Dermis microvascular lymphatic vessel endothelial cell (primary cell): ENCODE measurements around the gene PTP4A1. TPM values are rescaled to one million over a fixed set of nuclear protein-coding genes. Genes with fewer than 3 reads are reported as not detected.
"Not testable (repeated sequence)": the region's sequence is repeated elsewhere in the genome, so short reads cannot be mapped to it uniquely, and the experiment has no call there.

Experiments
- DNase-seq, 2 donors: peaks; one replicate each; pipeline versions ENCODE4 v3.0.0 to v3.0.0-alpha.2; 2010; ENCODE audit warnings: low read depth in 2 of 2
- total RNA-seq: library from RNA; depleted of rRNA; stranded (reverse); fragments of >200 nt; gene quantifications from 2 replicates; pipeline ENCODE4 v1.2.1, GENCODE V29; 2014

Gene PTP4A1
- total RNA-seq, 1 donor from 2014 or later, result 23.1 TPM

DNA sequence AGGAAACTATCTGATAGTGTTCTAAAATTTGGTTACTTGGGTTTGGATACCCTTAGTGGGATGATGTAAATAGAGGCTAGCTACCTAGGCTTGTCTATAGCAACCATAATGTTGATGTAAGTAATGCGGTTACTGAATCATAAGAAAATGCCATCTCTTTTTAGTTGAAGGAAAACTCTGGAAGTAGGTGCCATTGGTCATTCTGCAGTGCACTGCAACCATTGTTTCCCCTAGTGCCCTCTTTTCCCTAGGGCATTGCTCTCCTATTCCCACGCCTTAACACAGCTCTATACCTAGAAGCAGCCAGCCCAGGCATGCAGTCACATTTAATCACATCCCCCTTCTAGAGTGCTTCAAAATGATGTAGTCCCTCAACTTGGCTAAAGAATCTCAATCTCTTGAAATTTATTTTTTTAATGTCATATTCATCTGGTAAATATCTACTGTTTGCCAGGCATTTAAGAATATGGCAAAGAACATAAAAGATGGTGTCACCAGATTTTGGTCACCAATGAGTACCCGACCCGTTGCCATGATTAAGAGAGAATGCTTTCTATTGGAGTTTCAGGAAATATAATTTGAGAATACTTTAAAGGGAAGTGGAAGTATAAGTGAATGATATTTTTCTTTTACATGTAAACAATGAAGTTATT, 10.4 kb downstream of the PTP4A1 start:
- DNase-seq, result no peak

DNA sequence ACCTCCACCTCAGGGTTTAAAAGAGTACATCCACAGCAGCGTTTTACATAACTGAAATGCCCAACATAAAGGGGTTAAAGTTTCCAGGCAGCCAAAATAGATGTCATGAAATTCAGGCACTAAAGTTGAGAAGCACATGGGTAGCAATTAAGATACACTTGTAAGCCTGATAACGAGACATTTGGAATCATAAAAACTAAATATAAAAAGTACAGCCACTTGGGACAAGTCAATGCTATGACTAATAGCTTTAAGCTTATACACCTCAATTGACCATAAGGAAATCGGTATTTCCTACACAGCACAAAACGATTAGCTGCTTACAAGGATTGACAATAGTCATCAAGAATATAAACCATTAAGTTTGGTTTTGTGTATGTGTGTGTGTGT, 11.8 kb downstream of the PTP4A1 start:
- no peak for DNase-seq

DNA sequence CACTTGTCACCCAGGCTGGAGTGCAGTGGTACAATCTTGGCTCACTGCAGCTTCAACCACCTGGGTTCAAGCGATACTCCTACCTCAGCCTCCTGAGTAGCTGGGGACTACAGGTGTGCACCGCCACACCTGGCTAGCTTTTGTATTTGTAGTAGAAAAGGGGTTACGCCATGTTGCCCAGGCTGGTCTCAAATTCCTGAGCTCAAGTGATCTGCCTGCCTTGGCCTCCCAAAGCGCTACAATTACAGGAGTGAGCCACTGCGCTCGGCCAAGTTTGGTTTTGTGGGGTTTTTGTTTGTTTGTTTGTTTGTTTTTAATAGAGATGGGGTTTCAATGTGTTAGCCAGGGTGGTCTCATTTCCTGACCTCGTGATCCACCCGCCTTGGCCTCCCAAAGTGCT, 12.3 kb downstream of the PTP4A1 start:
- DNase-seq, result no peak

DNA sequence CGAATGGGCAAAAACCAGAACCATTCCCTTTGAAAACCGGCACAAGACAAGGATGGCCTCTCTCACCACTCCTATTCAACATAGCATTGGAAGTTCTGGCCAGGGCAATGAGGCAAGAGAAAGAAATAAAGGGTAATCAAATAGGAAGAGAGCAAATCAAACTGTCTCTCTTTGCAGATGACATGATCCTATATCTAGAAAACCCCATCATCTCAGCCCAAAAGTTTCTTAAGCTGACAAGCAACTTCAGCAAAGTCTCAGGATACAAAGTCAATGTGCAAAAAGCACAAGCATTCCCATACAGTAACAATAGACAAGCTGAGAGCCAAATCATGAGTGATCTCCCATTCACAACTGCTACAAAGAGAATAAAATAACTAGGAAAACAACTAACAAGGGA, 13.4 kb downstream of the PTP4A1 start:
- not testable (repeated sequence) for DNase-seq

DNA sequence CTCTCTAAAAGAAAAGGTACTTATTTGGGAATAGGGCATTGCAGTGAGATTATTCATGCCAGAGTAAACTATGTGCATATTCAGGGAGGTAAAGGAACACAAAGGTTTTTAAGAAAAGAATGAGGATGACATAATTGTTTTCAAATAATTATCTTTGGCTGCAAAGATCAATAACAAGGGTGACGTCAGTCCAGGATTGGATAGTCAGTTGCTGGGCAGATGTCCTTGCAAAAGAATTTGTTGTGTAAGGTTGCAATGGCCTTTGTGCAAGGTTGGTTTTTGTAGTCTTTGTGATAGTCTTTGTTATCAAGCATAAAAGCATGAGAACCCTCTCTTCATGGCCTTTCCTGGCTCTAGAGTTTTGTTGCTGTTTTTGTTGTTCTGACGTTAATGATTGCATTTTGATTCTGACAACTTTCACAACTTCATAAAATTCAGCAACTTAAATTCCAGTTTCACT, 17.7 kb downstream of the PTP4A1 start:
- DNase-seq, result peak in 1 of 2 donors; percentile 7

DNA sequence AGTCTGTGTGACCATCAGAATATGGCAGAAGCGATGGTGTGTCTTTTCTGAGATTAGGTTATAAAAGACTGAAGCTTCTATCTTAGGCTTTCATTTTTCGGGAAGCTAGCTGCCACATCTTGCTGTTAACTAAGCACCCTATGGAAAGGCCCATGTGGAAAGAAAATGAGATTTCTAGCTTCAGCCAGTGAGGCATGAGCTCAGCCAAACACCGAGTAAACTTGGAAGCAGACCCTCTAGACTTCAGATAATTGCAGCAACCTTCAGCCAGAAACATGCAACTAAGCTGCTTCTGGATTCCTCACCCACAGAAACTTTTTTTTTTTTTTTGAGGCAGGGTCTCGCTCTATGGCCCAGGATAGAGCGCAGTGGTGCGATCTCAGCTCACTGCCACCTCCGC, 20.6 kb downstream of the PTP4A1 start:
- DNase-seq, result no peak

DNA sequence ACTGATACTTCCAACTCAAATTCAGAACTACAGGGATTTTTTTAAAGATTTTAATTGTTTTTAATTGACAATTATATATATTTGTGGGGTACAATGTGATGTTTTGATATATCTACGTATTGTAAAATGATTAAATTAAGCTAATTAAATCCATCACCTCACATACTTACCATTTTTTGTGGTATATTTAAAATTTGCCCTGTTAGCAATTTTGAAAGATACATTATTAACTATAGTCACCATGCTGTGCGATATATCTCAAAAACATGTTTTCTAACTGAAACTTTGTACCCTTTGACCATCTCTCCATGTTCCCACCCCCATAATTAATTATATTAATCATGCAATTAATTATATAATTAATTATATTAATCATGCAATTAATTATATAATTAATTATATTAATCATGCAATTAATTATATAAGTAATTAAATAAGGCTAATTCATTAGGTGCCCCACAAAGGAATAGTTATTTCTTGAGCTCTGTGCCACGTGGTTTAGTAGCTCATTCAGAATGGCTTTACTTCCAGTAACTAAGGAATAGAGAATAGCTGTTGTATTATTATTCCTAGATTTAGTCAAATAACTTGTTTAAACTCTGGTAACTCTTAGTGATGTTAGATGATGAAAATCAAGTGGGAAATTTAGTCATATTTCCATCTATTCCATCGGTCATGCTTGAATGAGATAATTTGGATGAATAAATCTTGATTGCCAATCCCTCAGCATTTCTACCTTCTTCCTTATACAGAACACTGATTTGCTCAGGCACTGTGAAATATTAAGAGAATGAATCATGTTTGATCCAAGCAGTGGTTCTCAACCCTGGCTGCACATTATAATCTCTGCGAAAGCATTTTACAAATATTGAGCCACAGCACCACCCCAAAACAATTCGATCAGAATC, 25.1 kb downstream of the PTP4A1 start:
- DNase-seq, result no peak

DNA sequence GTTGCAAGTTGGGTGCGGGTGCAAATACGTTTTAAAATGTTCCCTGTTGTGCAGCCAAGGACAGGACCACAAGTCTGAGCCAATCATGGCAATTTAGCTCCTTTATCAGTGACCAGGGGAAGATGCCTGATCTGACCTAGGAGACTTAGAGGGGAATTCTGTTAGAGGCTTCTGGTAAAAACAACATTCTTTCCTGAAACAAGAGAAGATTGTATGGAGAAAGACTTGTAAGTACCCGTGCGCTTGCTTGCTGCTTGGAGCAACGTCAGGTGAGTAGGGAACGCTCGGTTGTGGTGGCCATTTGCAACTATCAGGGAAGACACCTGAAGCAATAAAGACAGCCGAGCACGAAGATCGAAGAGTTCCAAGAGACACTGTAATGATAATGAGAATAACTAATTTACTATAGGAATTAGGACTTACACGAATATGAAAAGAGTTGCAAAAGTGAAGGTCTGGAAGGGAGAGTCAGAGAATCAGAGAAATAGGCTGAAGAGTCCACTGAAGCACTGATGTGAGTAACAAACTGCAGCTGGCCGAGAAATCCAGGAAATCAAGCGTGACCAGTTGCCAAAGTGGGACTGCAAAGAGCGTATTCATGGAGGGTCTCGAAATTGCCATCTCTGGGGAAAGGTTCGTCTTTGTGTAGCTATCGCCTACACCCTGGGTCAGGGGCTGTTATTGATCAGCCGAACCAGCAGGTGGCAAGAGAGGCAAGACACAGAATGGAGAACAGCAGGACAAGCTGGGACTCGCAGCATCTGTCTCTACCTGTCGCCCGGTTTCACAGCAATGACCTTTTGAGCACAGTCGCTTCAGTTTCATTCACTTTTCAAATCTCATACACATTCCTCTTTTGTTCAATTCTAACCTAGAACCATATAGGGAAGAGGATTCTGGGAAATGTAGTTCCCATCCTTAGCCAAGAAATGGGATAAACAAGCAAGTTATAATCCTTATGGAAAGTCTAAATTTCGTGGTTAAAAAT, 26.1 kb downstream of the PTP4A1 start:
- DNase-seq, result peak; percentile 40 to 62

DNA sequence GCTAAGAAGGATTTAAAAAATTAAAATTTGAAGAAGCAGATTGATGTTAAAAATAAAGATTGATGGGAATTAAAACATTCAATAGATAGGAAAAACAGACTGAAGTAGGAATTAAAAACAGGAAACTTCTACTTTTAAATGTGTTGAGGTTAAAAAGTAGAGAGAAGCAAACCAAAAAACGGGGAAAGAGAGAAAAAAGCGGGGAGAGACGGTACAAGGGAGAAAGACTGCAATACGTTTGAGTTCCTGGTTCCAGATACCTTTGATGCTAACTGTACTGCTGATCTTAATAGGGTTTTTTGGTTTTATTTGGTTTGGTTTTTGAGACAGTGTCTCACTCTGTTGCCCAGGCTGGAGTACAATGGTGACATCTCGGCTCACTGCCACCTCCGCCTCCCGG, 27.0 kb downstream of the PTP4A1 start:
- no peak for DNase-seq

DNA sequence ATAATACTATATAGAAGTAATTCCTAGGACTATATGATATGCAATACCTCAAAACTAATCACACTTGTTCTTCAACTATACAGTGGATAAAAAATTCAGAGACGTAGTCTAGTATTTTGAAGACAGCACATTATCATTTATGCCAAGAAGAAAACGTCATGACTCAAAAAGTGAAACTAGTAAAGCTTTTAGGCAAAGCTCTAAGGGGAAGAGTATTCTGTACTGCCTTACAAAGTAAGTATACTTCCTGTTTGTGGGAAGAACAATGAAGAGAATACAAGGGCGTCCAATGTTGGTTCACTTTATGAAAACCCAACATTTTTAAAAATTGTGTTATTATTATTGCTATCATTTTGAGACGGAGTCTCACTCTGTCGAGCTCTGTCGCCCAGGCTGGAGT, 27.9 kb downstream of the PTP4A1 start:
- DNase-seq, result no peak

DNA sequence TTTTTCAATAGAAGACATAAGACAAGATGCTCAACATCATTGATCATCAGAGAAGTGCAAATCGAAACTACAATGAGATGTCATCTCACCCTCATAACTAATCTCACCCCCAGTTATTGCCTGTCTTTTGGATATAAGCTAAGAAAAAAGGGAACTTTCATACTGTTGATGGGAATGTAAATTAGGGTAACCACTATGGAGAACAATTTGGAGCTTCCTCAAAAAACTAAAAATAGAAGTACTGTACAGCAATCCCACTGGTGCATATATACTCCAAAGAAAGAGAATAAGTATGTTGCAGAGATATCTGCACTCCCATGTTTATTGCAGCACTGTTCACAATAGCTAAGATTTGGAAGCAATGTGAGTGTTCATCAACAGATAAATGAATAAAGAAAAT, 37.0 kb downstream of the PTP4A1 start:
- DNase-seq, result no peak

DNA sequence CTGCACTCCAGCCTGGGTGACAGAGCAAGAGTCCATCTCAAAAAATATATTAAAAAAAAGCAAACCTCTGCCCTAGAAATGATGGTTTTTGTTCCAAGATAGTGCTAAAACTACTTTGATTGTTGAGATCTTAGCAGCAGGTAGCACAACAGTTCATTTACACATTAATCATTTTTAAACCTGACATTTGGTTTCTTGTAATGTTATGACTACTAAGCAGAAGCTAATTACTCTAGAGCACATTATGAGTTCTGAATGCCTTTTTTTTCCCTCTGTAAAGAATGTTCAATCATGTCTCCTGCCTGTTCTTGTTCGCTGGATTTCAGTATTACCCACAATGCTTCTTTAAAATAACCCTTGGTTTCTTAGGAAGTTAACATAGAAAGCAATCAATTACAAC, 38.7 kb downstream of the PTP4A1 start:
- DNase-seq, result no peak

DNA sequence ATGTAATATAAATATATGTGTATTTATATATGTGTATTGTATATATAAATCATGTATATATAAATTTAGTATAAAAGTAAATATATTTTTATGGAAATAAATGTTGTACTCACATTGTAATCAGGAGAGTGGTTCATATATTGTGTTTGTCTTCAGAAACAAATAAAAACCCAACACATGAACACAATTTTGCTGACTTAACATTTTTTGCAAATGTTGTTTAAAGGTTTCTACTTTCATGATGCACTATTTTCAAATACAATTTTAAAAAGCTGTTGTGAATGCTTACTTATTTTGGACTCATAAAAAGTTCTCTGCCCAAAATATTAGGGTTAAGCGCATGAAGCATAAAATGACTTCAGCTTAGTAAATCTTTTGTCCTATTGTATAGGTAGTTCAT, 39.3 kb downstream of the PTP4A1 start:
- DNase-seq, result no peak

DNA sequence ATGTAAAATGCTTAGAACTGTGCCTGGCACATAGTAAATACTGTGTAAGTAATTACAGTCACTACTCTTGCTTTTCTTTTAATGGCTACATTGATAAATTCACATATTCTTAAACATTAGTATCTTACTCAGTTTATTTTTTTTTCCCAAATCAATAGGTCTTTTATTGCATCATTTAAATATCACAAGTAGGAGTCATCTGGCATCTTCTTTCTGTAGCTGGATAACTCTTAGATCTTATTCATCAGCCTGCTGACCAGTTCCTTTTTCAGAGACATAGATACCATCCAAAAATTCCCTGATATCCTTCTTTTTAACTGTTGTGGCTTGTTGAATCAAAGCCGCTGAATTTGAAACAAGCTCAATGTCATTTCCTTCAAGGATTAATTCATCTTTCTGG, 43.3 kb downstream of the PTP4A1 start:
- DNase-seq, result no peak

Other genes with a start within 250 kb of the PTP4A1 start
- gene PHF3, start 63.3 kb downstream of the PTP4A1 start, total RNA-seq, result 34.9 and 38.8 TPM in 2 replicates